Activated B cell treated with CpG ODN at 0.5 μM for 24 hours (primary cell): ENCODE results near the gene MRGPRD. TPM values are rescaled to one million over a fixed set of nuclear protein-coding genes. Genes with fewer than 3 reads are reported as not detected.

ENCODE experiments used
- ATAC-seq: fragments of 200-7000 bp; cut with Tn5 transposase; one replicate; pipeline ENCODE4 v1.10.0; 2021; ENCODE audit warnings: low read depth, mild to moderate bottlenecking, moderate library complexity
- CTCF ChIA-PET: fragments of 350-600 bp; sonication (Branson Sonifier 250); formaldehyde crosslinking; loops from one replicate; lab custom pipeline; 2021; ENCODE audit warnings: antibody characterized with exemption; lab: Charles Lee
- POLR2A ChIA-PET: fragments of 350-600 bp; sonication (Branson Sonifier 250); formaldehyde crosslinking; loops from one replicate; lab custom pipeline; 2021; ENCODE audit warnings: antibody characterized with exemption; lab: Charles Lee
- DNase-seq: peaks from one replicate; pipeline ENCODE4 v3.0.0; 2022
- H3K27ac Mint-ChIP-seq: one replicate; pipeline ENCODE4 v1.8.0; 2020; ENCODE audit warnings: mixed read lengths
- H3K27me3 Mint-ChIP-seq: one replicate; pipeline ENCODE4 v1.8.0; 2021; ENCODE audit warnings: mixed read lengths
- H3K36me3 Mint-ChIP-seq: one replicate; pipeline ENCODE4 v1.8.0; 2021; ENCODE audit warnings: low read depth, mixed read lengths
- H3K4me1 Mint-ChIP-seq: one replicate; pipeline ENCODE4 v1.8.0; 2021; ENCODE audit warnings: mixed read lengths
- H3K4me3 Mint-ChIP-seq: one replicate; pipeline ENCODE4 v1.8.0; 2020; ENCODE audit warnings: mild to moderate bottlenecking, mixed read lengths
- H3K9me3 Mint-ChIP-seq: one replicate; pipeline ENCODE4 v1.8.0; 2020; ENCODE audit warnings: mixed read lengths
- CTCF ChIP-seq: fragments of 200-600 bp; IDR thresholded peaks from one replicate; pipeline ENCODE4 v1.8.0; 2022; ENCODE audit warnings: antibody characterized with exemption, mild to moderate bottlenecking
- intact Hi-C: fragments of 100-400 bp; cut with micrococcal nuclease; formaldehyde crosslinking; loops from one replicate; pipeline ENCODE4 v1.15.1; 2024
- total RNA-seq: library from RNA; stranded (reverse); gene quantifications from 2 replicates; pipeline ENCODE4 v1.2.3, GENCODE V29; 2022

Gene MRGPRD
- total RNA-seq, 1 donor from 2014 or later: not detected

- CTCF ChIA-PET: no interaction called here
- intact Hi-C loops: no loop called here
- H3K9me3 Mint-ChIP-seq: no peaks in the 10 kb centered on the region
- no peak overlapping the region for H3K27ac Mint-ChIP-seq
- no peak for DNase-seq
- H3K36me3 Mint-ChIP-seq: no peaks in the 10 kb centered on the region
- no peak for ATAC-seq
- peaks cover 3% of the 10 kb centered on the region for H3K27me3 Mint-ChIP-seq
- TF ChIP-seq CTCF: no peak
- no peaks in the 10 kb centered on the region for H3K4me1 Mint-ChIP-seq
- POLR2A ChIA-PET: no interaction called here
- no peak overlapping the region for H3K4me3 Mint-ChIP-seq
Measured at GRCh38 chr11:68948935-68949334, 31.9 kb downstream of the MRGPRD start.

GRCh38 chr11:68948496-68948895, 32.3 kb downstream of the MRGPRD start:
- Mint-ChIP-seq H3K36me3 (no peaks in the 10 kb centered on the region), H3K4me3 (no peak overlapping the region), H3K4me1 (no peaks in the 10 kb centered on the region), H3K9me3 (no peaks in the 10 kb centered on the region), H3K27ac (no peak overlapping the region), H3K27me3 (peaks cover 3% of the 10 kb centered on the region)
- no peak for TF ChIP-seq CTCF
- ChIA-PET CTCF (no interaction called here), POLR2A (no interaction called here)
- intact Hi-C loops: no loop called here
- no peak for ATAC-seq
- DNase-seq: no peak

GRCh38 chr11:68947151-68947550, 33.6 kb downstream of the MRGPRD start:
- CTCF ChIA-PET: no interaction called here
- DNase-seq (no peak), ATAC-seq (no peak)
- Mint-ChIP-seq H3K27me3 (no peaks in the 10 kb centered on the region), H3K9me3 (no peaks in the 10 kb centered on the region), H3K27ac (no peak overlapping the region), H3K36me3 (no peaks in the 10 kb centered on the region), H3K4me3 (no peak overlapping the region), H3K4me1 (no peaks in the 10 kb centered on the region)
- intact Hi-C loops: no loop called here
- TF ChIP-seq CTCF: no peak
- POLR2A ChIA-PET: no interaction called here

- POLR2A ChIA-PET: no interaction called here
- DNase-seq: no peak
- Mint-ChIP-seq H3K4me1 (no peaks in the 10 kb centered on the region), H3K27me3 (no peaks in the 10 kb centered on the region), H3K9me3 (no peaks in the 10 kb centered on the region), H3K36me3 (peaks cover 3% of the 10 kb centered on the region), H3K4me3 (no peak overlapping the region), H3K27ac (no peak overlapping the region)
- CTCF ChIA-PET: no interaction called here
- no peak for TF ChIP-seq CTCF
- no peak for ATAC-seq
- intact Hi-C loops: no loop called here
Measured at GRCh38 chr11:68946416-68947090, 34.2 kb downstream of the MRGPRD start.

- Mint-ChIP-seq H3K9me3 (no peaks in the 10 kb centered on the region), H3K4me1 (no peaks in the 10 kb centered on the region), H3K36me3 (peaks cover 24% of the 10 kb centered on the region), H3K27ac (no peak overlapping the region), H3K4me3 (no peak overlapping the region), H3K27me3 (no peaks in the 10 kb centered on the region)
- ChIA-PET POLR2A (no interaction called here), CTCF (no interaction called here)
- no peak for TF ChIP-seq CTCF
- DNase-seq: no peak
- ATAC-seq: no peak
- intact Hi-C loops: no loop called here
Measured at GRCh38 chr11:68942751-68943271, 38.0 kb downstream of the MRGPRD start.
